HG03196 (cell line): Measurements from ENCODE around the gene SMAD3.

Experiments
- ATAC-seq: cut with Tn5 transposase; IDR thresholded peaks from one replicate; pipeline ENCODE4 v1.9.1; 2021; ENCODE audit not compliant: unreplicated experiment

SMAD3 gene

GRCh38 chr15:67192185-67192820, 126.9 kb downstream of the SMAD3 start:
- no peak for ATAC-seq

- ATAC-seq = no peak
Observed at GRCh38 chr15:67193223-67193990, 128.0 kb downstream of the SMAD3 start.

- no peak for ATAC-seq
Observed at GRCh38 chr15:67194171-67195114, 129.0 kb downstream of the SMAD3 start.

- no peak for ATAC-seq
Observed at GRCh38 chr15:67195305-67195704, 129.9 kb downstream of the SMAD3 start.

- no peak for ATAC-seq
Observed at GRCh38 chr15:67196222-67196621, 130.8 kb downstream of the SMAD3 start.

- ATAC-seq = no peak
Observed at GRCh38 chr15:67196672-67197363, 131.4 kb downstream of the SMAD3 start.

GRCh38 chr15:67197364-67197695, 131.9 kb downstream of the SMAD3 start:
- ATAC-seq = no peak

GRCh38 chr15:67198157-67198754, 132.9 kb downstream of the SMAD3 start:
- ATAC-seq = no peak

- ATAC-seq = no peak
Observed at GRCh38 chr15:67199391-67199790, 134.0 kb downstream of the SMAD3 start.

- no peak for ATAC-seq
Observed at GRCh38 chr15:67199881-67200763, 134.7 kb downstream of the SMAD3 start.

GRCh38 chr15:67201136-67201535, 135.7 kb downstream of the SMAD3 start:
- ATAC-seq = no peak

- no peak for ATAC-seq
Observed at GRCh38 chr15:67202091-67202490, 136.7 kb downstream of the SMAD3 start.

- no peak for ATAC-seq
Observed at GRCh38 chr15:67202991-67203390, 137.6 kb downstream of the SMAD3 start.

- no peak for ATAC-seq
Observed at GRCh38 chr15:67207555-67208207, 142.3 kb downstream of the SMAD3 start.

GRCh38 chr15:67208396-67208795, 143.0 kb downstream of the SMAD3 start:
- no peak for ATAC-seq

- ATAC-seq = no peak
Observed at GRCh38 chr15:67210555-67211168, 145.3 kb downstream of the SMAD3 start.

GRCh38 chr15:67212684-67213367, 147.4 kb downstream of the SMAD3 start:
- no peak for ATAC-seq

- no peak for ATAC-seq
Observed at GRCh38 chr15:67215102-67215501, 149.7 kb downstream of the SMAD3 start.
